ENCODE results near the gene SHBG. TPM values are rescaled to one million over a fixed set of nuclear protein-coding genes. Genes with fewer than 3 reads are reported as not detected.

SHBG gene
- total RNA-seq, 1 experiment from 2014 or later: not detected

DNA sequence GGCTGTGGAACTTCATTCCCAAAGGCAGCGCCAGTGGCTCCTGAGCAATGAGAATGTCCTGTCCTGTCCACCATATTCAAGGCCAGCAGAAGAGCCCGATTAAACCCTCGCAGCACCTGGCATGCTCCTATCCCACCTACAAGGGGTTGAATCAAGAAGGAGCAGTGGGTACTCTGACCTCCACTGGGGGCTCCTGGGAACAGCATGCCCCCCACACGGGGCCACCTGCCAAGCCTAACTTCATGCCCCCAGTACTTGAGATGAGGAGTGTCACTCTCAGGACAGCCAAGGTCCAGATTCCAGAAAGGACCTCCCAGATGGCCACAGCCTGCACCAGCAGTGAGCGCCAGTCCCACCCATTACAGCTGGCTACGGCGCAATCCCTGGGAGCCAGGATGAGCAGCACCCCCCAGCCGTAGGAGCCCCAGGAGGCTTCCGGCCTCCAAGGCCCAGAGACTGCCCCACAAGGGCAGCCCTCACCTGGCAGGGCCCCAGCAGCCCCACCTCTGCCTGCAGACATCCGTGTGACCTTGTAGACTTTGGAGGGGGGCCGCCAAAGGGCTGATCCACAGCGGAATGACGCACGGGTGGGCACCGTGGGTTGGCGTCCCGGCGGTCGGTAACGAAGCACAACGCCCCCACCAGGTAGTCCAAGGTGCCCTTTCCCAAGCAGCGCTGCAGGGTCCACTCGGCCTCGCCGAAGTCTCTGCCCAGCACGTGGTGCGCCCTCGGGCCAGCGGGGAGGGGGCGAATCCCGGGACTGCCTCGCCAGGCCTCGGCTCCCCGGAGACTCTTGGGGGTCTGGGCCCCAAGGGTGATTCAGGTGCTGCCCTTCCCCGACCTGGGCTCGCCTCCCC lies 47.3 kb upstream of the SHBG start:
- peak overlapping the region; percentile 98 for H3K9ac ChIP-seq (ENCODE audit: low read length)
- no peak overlapping the region for H2AFZ ChIP-seq (ENCODE audit: low read depth, low read length, poor library complexity, severe bottlenecking)
- peaks cover 14 to 62% of the 10 kb centered on the region in 2 experiments for H3K4me1 ChIP-seq (ENCODE audit: control insufficient read depth in 1 of 2, insufficient read depth in 2 of 2, low read length in 2 of 2)
- POLR2A ChIA-PET: interaction anchor here (1.1 to 3.4 kb wide), 5 partner anchors 22 to 362 kb away, joined by 3 to 37 read pairs (median 7); partner anchors contain the start of genes ACADVL, DLG4, FXR2 and TMEM256
- H3K9me3 ChIP-seq (ENCODE audit: control insufficient read depth in 1 of 2, insufficient read depth in 1 of 2, low read depth in 1 of 2, low read length in 2 of 2): no peaks in the 10 kb centered on the region
- CTCF ChIA-PET: interaction anchor here (1.1 to 4.9 kb wide), 2 partner anchors 9 to 105 kb away, joined by 3 to 39 read pairs; partner anchors contain the start of genes TP53 and WRAP53
- TF ChIP-seq, protein P1, sequence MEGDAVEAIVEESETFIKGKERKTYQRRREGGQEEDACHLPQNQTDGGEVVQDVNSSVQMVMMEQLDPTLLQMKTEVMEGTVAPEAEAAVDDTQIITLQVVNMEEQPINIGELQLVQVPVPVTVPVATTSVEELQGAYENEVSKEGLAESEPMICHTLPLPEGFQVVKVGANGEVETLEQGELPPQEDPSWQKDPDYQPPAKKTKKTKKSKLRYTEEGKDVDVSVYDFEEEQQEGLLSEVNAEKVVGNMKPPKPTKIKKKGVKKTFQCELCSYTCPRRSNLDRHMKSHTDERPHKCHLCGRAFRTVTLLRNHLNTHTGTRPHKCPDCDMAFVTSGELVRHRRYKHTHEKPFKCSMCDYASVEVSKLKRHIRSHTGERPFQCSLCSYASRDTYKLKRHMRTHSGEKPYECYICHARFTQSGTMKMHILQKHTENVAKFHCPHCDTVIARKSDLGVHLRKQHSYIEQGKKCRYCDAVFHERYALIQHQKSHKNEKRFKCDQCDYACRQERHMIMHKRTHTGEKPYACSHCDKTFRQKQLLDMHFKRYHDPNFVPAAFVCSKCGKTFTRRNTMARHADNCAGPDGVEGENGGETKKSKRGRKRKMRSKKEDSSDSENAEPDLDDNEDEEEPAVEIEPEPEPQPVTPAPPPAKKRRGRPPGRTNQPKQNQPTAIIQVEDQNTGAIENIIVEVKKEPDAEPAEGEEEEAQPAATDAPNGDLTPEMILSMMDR (IDR thresholded peaks at IDR 0.05 in 2 of 3, conservative IDR thresholded peaks at IDR 0.05 in 1 of 3; ENCODE audit: borderline replicate concordance in 1 of 3, insufficient read depth in 1 of 3, low read depth in 2 of 3, low read length in 2 of 3): 0 out of 6 replicates have a peak, but pooled peaks of 1 of the 3 experiments have one; percentile 5
- TF ChIP-seq SRF (IDR thresholded peaks at IDR 0.05; ENCODE audit: low read depth): no peak
- H3K4me2 ChIP-seq (ENCODE audit: low read length): peak overlapping the region; percentile 96
- no peak for ATAC-seq
- DNase-seq (ENCODE audit: low read depth, low spot score): no peak
- RAD21 ChIA-PET (ENCODE audit: low non-redundant PET in 1 of 2, low total read pairs in 2 of 2, uncharacterized antibody in 2 of 2, unreplicated experiment in 2 of 2): interaction anchor here in 1 of 2 experiments (0.8 kb wide), 1 partner anchor 105 kb away, joined by 3 read pairs; the partner anchor contains the start of gene TP53
- peaks cover 6 to 24% of the 10 kb centered on the region in 2 experiments for H3K36me3 ChIP-seq (ENCODE audit: control insufficient read depth in 1 of 2, insufficient read depth in 2 of 2, low read length in 2 of 2)
- H4K20me1 ChIP-seq (ENCODE audit: insufficient read depth): peaks cover 4% of the 10 kb centered on the region; the same call in 1 of the 2 replicates
- peaks cover 60% of the 10 kb centered on the region for H3K79me2 ChIP-seq (ENCODE audit: insufficient read depth, low read length)
- H3K9me2 ChIP-seq (ENCODE audit: insufficient read depth): no peaks in the 10 kb centered on the region
- peak overlapping the region; percentile 90 for H3K27ac ChIP-seq (ENCODE audit: low read depth, low read length)
- H3K4me3 ChIP-seq (replicated peaks in 1 of 2; ENCODE audit: low read depth in 1 of 2, low read length in 2 of 2): peak overlapping the region; percentile 60 to 97
- intact Hi-C loops (cut with micrococcal nuclease): loop anchor here (5.0 kb wide), 1 partner anchor 255 kb away; no protein-coding TSS in a partner anchor
- H3K27me3 ChIP-seq (ENCODE audit: insufficient read depth, low read length): no peaks in the 10 kb centered on the region
- no TSS peak for BruUV-seq (replicated peaks)
